Measurements from ENCODE around the gene APBB2. TPM values are rescaled to one million over a fixed set of nuclear protein-coding genes. Genes with fewer than 3 reads are reported as not detected.
"Not testable (repeated sequence)": the region's sequence is repeated elsewhere in the genome, so short reads cannot be mapped to it uniquely, and the experiment has no call there.

Gene APBB2
- total and polyA plus RNA-seq, 2 donors = 20.6 to 67.8 TPM

DNA sequence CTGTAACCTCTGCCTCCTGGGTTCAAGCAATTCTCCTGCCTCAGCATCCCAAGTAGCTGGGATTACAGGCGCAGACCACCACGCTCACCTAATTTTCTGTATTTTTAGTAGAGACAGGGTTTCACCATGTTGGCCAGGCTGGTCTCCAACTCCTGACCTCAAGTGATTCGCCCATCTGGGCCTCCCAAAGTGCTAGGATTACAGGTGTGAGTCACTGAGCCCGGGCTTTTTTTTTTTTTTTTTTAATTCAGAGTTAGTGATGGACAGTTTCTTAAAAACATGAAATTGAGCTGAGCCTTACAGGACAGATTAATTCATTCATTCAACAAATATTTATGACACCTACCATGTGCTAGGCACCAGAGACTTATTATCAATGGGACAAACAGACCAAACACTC lies 313.8 kb downstream of the APBB2 start:
- not testable (repeated sequence) for DNase-seq (ENCODE audit: extremely low spot score)
- 91% methylated on average over 4 of the region's 4 CpGs for WGBS

DNA sequence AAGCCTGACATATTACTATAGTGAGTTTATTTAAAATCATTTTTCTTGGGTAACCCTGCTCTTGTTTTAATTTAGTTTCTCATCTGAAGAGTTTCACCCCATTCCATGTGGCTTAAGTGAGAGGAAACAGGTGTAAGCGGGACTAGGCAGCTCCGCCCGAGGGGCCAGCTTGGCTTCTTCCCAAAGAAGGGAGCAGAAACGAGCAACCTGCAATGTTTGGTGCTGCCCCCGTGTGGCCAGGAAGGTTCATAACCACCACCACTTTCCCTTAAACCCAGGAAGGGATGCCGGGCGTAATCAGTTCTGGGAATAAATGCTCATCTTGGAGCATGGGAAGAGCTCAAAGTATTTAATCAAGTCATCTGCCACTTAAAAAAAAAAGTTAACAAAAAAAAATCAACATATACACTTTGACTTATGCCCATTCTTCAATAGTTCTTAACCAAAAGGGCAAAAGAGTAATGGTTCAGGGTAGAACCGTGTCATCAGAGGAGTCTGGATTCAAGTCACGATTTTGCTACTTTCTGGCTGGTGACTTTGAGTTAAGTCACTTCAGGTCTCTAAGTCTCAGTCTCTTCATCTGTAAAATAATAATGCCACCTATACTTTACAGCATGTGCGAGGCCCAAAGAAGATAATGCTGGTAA lies 316.7 kb downstream of the APBB2 start:
- DNase-seq (ENCODE audit: extremely low spot score) = no peak
- Histone ChIP-seq H3K4me1 (ENCODE audit: insufficient read depth) (no peaks in the 10 kb centered on the region), H3K27ac (ENCODE audit: low read depth) (no peak overlapping the region), H3K4me3 (ENCODE audit: low read depth, low read length) (no peak overlapping the region), H3K36me3 (ENCODE audit: insufficient read depth) (peaks cover 2% of the 10 kb centered on the region)
- WGBS = 41% methylated on average over 10 of the region's 10 CpGs

More for the DNA sequence above, 313.8 kb downstream of the APBB2 start:
- not testable (repeated sequence) for H3K4me1 ChIP-seq (ENCODE audit: insufficient read depth); H3K27ac ChIP-seq (ENCODE audit: low read depth); H3K36me3 ChIP-seq (ENCODE audit: insufficient read depth); H3K4me3 ChIP-seq (ENCODE audit: low read depth, low read length)

DNA sequence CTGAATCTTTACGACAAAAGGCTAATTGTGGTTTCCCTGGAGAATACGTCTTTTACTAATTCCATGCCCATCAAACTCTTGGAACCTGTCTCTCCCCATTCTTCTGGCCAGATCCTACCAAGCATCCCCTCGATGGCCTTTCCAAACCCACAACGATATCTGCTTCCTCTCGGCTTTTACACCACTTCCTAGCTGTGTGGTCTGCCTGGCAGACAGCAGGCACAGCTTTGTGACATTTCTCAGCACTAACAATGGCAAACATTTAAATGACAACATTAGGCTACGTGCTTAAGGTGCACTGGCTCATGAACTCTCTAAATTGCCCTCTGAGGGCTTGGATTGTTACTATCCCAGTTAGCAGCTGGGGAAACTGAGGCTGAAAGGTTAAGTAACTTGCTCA lies 323.6 kb downstream of the APBB2 start:
- DNase-seq (ENCODE audit: extremely low spot score) = no peak
- no peak overlapping the region for H3K27ac ChIP-seq (ENCODE audit: low read depth)
- 89% methylated on average over 6 of the region's 6 CpGs for WGBS
- H3K36me3 ChIP-seq (ENCODE audit: insufficient read depth) = peaks cover 4% of the 10 kb centered on the region
- H3K4me3 ChIP-seq (ENCODE audit: low read depth, low read length) = no peak overlapping the region
- no peaks in the 10 kb centered on the region for H3K4me1 ChIP-seq (ENCODE audit: insufficient read depth)

DNA sequence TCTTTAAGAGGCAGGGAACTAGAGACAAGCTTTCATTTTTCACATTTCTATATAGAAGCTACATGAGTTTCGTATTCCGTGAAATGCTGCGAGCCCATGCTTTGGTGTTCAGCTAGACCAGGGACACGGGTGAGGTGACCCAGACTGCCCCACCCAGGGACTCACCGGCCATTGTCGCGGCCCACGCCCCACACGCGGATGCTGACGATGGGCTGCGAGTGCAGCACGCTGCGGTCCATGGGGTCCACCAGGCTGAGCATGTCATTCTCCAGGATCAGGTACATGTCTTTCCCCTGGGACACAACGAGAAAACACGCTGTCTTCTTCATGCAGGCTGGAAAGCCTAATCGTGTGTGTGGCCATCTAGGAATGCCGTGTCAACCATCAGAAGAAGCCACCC lies 324.1 kb downstream of the APBB2 start:
- Histone ChIP-seq H3K27ac (ENCODE audit: low read depth) (no peak overlapping the region), H3K36me3 (ENCODE audit: insufficient read depth) (peaks cover 4% of the 10 kb centered on the region), H3K4me3 (ENCODE audit: low read depth, low read length) (no peak overlapping the region), H3K4me1 (ENCODE audit: insufficient read depth) (no peaks in the 10 kb centered on the region)
- WGBS = 97% methylated on average over 18 of the region's 18 CpGs
- DNase-seq (ENCODE audit: extremely low spot score) = no peak

DNA sequence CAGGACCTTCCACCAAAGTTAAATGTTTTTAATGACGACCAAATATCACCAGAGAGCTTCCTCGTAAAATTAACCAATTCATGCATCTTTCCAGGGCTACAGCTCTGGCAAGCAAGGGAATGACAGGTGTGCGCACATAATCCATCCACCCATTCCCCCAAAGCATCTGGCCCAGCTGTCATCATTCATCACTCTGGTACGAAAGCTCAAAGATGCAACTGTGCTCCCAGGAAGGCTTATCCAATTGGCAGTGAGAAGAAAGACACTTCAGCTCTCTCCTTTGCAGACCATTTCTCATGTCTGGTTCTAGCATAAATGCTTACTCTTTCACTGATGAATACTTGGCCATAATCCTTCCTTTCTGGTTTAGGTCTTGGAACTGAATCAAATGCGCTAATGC lies 325.4 kb downstream of the APBB2 start:
- no peak for DNase-seq (ENCODE audit: extremely low spot score)
- Histone ChIP-seq H3K4me1 (ENCODE audit: insufficient read depth) (no peaks in the 10 kb centered on the region), H3K36me3 (ENCODE audit: insufficient read depth) (peaks cover 4% of the 10 kb centered on the region), H3K27ac (ENCODE audit: low read depth) (no peak overlapping the region), H3K4me3 (ENCODE audit: low read depth, low read length) (no peak overlapping the region)
- 90% methylated on average over 5 of the region's 5 CpGs for WGBS

DNA sequence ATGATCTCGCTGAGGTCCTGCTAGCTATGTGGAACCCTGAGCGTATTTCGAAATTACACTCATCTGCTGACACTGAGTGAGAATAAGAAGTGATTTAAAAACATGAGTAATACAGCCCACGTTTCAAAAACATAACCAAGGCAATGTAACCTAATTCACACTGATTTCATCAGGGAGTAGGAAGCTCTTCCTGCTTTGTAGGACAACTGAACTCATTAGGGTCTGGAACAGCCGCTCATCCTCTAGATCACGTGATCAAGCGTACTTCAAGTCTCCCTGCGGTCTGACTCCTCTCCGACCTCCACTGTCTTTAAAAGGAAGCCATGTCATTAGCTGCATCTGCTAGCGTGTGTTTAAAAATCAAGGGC lies 326.6 kb downstream of the APBB2 start:
- Histone ChIP-seq H3K36me3 (ENCODE audit: insufficient read depth) (peaks cover 2% of the 10 kb centered on the region), H3K27ac (ENCODE audit: low read depth) (no peak overlapping the region), H3K4me3 (ENCODE audit: low read depth, low read length) (no peak overlapping the region), H3K4me1 (ENCODE audit: insufficient read depth) (no peaks in the 10 kb centered on the region)
- DNase-seq (ENCODE audit: extremely low spot score) = no peak
- WGBS = 80% methylated on average over 10 of the region's 10 CpGs

DNA sequence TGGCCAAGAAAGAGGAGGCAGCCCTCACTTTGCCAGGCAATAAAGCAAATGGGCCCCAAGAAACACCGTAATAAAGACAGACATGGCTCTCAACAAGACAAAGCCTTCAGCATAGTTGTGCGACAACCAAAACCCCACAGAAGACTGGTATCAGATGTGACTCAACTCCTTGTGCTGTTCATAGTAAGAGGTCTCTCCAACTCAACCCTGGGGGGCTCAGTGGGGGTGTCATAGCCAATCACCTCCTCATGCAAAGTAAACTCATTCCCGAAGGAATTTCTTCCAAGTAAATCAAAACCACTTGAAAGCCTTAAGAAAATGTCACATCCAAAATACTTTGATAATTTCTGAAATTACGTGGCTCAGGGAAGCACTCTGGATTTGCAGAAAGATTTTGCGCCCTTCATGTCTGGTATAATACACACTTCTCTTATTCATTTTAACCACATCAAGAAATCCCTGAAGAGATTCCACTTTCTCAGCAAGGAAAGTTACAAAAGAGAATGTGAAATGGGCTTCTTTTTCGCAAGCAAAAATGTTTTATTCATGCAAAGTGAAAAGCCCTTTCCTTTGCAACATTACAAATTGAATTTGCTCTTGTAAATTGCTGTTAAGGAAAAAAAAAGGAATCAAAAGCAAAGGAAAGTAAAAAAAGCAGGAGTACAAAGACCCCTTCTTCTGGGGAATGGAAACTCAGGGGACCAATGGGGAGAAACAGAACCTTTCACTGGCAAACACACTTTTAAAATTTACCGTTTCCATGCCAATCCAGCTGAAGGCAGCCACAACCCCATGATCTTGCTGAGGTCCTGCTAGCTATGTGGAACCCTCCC lies 327.2 kb downstream of the APBB2 start:
- H3K27ac ChIP-seq (ENCODE audit: low read depth) = no peak overlapping the region
- H3K4me1 ChIP-seq (ENCODE audit: insufficient read depth) = no peaks in the 10 kb centered on the region
- DNase-seq (ENCODE audit: extremely low spot score) = no peak
- H3K4me3 ChIP-seq (ENCODE audit: low read depth, low read length) = no peak overlapping the region
- peaks cover 2% of the 10 kb centered on the region for H3K36me3 ChIP-seq (ENCODE audit: insufficient read depth)
- WGBS = 90% methylated on average over 7 of the region's 7 CpGs

DNA sequence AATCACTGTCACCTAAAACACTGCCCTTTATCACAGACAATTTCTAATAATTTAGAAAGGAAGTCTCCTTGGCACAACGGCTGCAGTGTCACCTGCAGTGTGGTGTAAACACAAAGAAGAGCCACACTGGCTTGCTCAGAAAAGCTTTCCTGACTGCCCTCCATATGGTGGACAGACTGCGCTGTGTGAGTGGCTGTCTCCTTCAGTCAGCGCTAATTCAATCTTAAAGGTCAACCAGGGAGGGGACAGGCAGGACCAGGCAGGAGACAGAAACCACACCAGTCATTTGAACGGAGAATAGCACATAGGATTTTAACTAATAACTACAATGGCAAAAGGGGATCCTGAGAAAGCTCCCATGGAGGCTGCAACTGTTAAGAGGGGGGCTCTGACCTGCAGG lies 332.5 kb downstream of the APBB2 start:
- WGBS = 89% methylated on average over 4 of the region's 4 CpGs
- Histone ChIP-seq H3K4me1 (ENCODE audit: insufficient read depth) (no peaks in the 10 kb centered on the region), H3K27ac (ENCODE audit: low read depth) (no peak overlapping the region), H3K36me3 (ENCODE audit: insufficient read depth) (no peaks in the 10 kb centered on the region), H3K4me3 (ENCODE audit: low read depth, low read length) (no peak overlapping the region)
- no peak for DNase-seq (ENCODE audit: extremely low spot score)

DNA sequence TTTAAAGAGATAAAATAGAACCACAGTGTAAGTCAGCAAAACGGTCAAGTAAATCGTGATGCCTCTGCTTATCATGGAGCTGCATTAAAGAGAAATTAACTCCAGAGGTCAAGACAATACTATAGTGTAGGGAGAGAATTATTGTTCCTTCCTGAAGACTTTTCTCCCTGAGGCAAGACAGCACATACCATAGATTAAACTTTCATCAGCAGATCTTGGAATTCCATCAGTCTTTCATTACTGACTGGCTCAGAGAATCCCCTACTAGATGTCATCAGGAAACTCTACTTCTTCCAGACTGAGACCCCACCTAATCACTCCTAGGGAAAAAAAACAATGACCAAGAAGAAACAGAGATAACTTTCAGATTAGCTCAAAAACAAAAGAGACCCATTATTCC lies 333.2 kb downstream of the APBB2 start:
- 71% methylated on average over 2 of the region's 2 CpGs for WGBS
- no peaks in the 10 kb centered on the region for H3K4me1 ChIP-seq (ENCODE audit: insufficient read depth)
- no peak overlapping the region for H3K4me3 ChIP-seq (ENCODE audit: low read depth, low read length)
- H3K27ac ChIP-seq (ENCODE audit: low read depth) = no peak overlapping the region
- DNase-seq (ENCODE audit: extremely low spot score) = no peak
- H3K36me3 ChIP-seq (ENCODE audit: insufficient read depth) = no peaks in the 10 kb centered on the region

DNA sequence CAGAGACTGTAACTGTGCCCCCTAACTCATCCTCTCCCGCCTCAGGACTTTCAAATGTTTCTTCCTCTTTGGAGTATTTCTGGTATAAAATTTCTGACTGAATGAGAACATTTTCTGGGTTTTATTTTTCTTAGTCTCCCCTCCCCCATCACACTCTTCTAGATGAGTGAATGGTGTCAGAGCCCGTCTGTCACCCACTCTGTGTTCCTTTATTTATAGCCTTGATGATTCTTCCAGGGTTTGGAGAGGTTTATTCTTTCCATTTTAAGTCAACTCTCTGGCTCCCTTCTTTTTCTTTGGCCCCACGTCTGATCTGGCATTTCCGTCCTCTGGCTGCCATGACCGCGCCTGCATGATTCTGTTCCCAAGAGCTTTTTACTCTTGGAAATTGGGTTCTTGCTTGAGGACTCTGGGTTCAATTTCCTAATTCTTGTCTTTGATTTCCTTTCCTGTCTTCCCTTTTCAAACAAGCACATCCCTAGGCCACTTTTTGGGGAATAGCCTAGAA lies 335.7 kb downstream of the APBB2 start:
- H3K27ac ChIP-seq (ENCODE audit: low read depth) = no peak overlapping the region
- H3K4me3 ChIP-seq (ENCODE audit: low read depth, low read length) = no peak overlapping the region
- no peak for DNase-seq (ENCODE audit: extremely low spot score)
- no peaks in the 10 kb centered on the region for H3K4me1 ChIP-seq (ENCODE audit: insufficient read depth)
- WGBS = 92% methylated on average over 6 of the region's 6 CpGs
- no peaks in the 10 kb centered on the region for H3K36me3 ChIP-seq (ENCODE audit: insufficient read depth)

DNA sequence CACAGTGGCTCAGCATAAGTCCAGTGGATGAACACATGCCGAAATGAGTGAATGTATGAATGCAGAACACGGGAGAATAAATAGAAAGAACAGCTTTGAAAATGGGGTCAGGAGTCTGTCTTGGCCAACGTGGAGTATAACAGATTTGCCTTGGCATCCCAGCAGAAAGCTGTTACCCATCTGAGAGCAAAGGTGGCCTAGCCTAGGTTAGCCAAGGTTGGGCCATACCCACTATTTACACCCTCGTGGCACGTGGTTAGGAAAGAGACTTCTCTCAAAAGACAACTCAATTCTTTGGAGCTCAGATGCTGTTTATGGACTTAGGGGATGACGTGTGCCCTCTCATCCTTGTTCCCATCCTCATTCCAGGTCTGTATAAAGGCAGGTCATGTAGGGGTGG lies 337.3 kb downstream of the APBB2 start:
- DNase-seq (ENCODE audit: extremely low spot score) = no peak
- no peaks in the 10 kb centered on the region for H3K4me1 ChIP-seq (ENCODE audit: insufficient read depth)
- H3K4me3 ChIP-seq (ENCODE audit: low read depth, low read length) = no peak overlapping the region
- WGBS = 95% methylated on average over 6 of the region's 6 CpGs
- no peak overlapping the region for H3K27ac ChIP-seq (ENCODE audit: low read depth)
- no peaks in the 10 kb centered on the region for H3K36me3 ChIP-seq (ENCODE audit: insufficient read depth)

DNA sequence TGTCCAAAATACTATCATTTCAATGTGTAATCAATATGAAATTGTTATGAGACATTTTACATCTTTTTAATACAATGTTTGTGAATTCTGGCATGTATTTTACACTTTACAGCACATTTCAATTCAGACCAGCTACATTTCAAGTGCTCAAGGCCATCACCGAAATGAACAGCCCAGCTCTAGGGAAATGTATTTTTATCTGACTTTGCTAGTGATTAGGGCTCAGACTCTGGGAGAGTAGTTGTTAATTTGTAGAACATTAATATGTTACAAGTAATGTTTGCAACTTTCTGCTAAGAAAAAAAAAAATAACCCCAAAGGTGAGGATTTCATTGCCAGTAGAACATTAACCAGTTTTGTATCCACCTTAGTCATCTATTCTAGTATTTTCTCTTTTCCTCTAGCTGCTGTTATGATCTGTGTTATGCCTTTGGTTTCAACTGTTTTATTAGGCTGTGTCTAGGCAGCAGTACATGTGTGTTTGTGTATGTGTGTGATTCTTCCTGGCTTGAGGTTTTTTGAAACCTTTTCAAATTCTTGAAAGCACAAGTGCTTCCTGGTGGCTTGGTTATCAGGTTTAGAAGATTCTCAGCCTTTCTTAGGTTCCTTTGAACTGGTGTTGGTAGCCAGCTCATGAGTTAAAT lies 338.7 kb downstream of the APBB2 start:
- Histone ChIP-seq H3K27ac (ENCODE audit: low read depth) (no peak overlapping the region), H3K4me3 (ENCODE audit: low read depth, low read length) (no peak overlapping the region), H3K36me3 (ENCODE audit: insufficient read depth) (no peaks in the 10 kb centered on the region), H3K4me1 (ENCODE audit: insufficient read depth) (no peaks in the 10 kb centered on the region)
- no peak for DNase-seq (ENCODE audit: extremely low spot score)
- WGBS = 42% methylated on average over 1 of the region's 1 CpG

DNA sequence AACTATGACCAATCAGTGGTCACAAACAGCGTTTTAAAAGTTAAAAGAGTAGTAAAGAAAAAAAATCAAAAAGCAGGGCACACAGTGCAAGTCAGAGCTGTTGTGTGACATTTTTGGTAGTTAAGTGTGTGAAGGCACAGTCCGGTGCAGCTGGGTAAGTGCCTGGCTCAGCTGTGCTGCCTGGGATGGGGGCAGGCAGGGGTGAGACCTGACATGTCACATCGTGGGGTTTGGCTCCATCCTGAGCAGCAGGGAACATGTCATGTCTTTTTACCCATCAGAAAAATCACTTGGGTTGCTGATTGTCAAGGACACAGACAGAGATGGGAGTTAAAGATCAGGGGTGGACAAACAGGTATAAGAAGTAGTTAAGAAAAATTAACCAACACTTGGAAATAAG lies 339.4 kb downstream of the APBB2 start:
- Histone ChIP-seq H3K27ac (ENCODE audit: low read depth) (no peak overlapping the region), H3K4me3 (ENCODE audit: low read depth, low read length) (no peak overlapping the region), H3K36me3 (ENCODE audit: insufficient read depth) (no peaks in the 10 kb centered on the region), H3K4me1 (ENCODE audit: insufficient read depth) (no peaks in the 10 kb centered on the region)
- DNase-seq (ENCODE audit: extremely low spot score) = no peak
- 62% methylated on average over 3 of the region's 3 CpGs for WGBS

DNA sequence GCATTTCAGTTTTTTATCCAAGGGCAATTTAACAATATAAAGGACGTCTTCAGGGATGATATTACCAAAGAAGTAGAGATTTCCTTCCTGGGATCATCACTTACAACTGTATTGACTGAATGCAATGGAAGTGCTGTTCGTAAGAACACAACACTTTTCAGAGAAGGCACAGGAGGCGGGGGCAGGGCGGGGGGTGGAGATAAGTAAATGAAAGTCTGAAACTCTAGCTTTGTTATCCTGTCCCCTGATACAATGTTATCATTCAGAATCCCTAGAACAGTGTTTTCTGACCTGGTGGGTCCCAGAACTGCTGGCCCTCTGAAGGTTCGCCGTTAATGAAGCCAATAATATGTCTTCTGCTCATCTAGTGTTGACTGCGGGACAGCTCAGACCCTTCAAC lies 340.0 kb downstream of the APBB2 start:
- Histone ChIP-seq H3K27ac (ENCODE audit: low read depth) (no peak overlapping the region), H3K36me3 (ENCODE audit: insufficient read depth) (no peaks in the 10 kb centered on the region), H3K4me3 (ENCODE audit: low read depth, low read length) (no peak overlapping the region), H3K4me1 (ENCODE audit: insufficient read depth) (no peaks in the 10 kb centered on the region)
- no peak for DNase-seq (ENCODE audit: extremely low spot score)
- WGBS = 87% methylated on average over 7 of the region's 7 CpGs

Data from urinary bladder (tissue), 4 donors.